ENCODE measurements around the gene ZNF407. TPM values are rescaled to one million over a fixed set of nuclear protein-coding genes. Genes with fewer than 3 reads are reported as not detected.

The ZNF407 gene
- total RNA-seq, 1 experiment from 2014 or later, result 5.3 TPM

GRCh38 chr18:74791501-74792194, 194.0 kb downstream of the ZNF407 start:
- no peak for DNase-seq (ENCODE audit: low read depth)

- no peak for DNase-seq (ENCODE audit: low read depth)
Measured at GRCh38 chr18:74793746-74794145, 196.1 kb downstream of the ZNF407 start.

- peak; percentile 18 for DNase-seq (ENCODE audit: low read depth)
Measured at GRCh38 chr18:74795751-74796150, 198.1 kb downstream of the ZNF407 start.

- DNase-seq (ENCODE audit: low read depth), result no peak
Measured at GRCh38 chr18:74796211-74796610, 198.5 kb downstream of the ZNF407 start.

GRCh38 chr18:74796841-74797576, 199.3 kb downstream of the ZNF407 start:
- peak; percentile 72 for DNase-seq (ENCODE audit: low read depth)

- no peak for DNase-seq (ENCODE audit: low read depth)
Measured at GRCh38 chr18:74797577-74798151, 200.0 kb downstream of the ZNF407 start.

GRCh38 chr18:74799542-74799941, 201.9 kb downstream of the ZNF407 start:
- no peak for DNase-seq (ENCODE audit: low read depth)

GRCh38 chr18:74800098-74800497, 202.4 kb downstream of the ZNF407 start:
- DNase-seq (ENCODE audit: low read depth), result no peak

- DNase-seq (ENCODE audit: low read depth), result no peak
Measured at GRCh38 chr18:74803117-74803516, 205.4 kb downstream of the ZNF407 start.

- DNase-seq (ENCODE audit: low read depth), result no peak
Measured at GRCh38 chr18:74803769-74804168, 206.1 kb downstream of the ZNF407 start.

- no peak for DNase-seq (ENCODE audit: low read depth)
Measured at GRCh38 chr18:74804677-74805076, 207.0 kb downstream of the ZNF407 start.

- no peak for DNase-seq (ENCODE audit: low read depth)
Measured at GRCh38 chr18:74806073-74806472, 208.4 kb downstream of the ZNF407 start.

- peak; percentile 72 for DNase-seq (ENCODE audit: low read depth)
Measured at GRCh38 chr18:74806700-74807416, 209.2 kb downstream of the ZNF407 start.

- no peak for DNase-seq (ENCODE audit: low read depth)
Measured at GRCh38 chr18:74817576-74817975, 219.9 kb downstream of the ZNF407 start.

GRCh38 chr18:74818516-74819175, 221.0 kb downstream of the ZNF407 start:
- DNase-seq (ENCODE audit: low read depth), result no peak

- DNase-seq (ENCODE audit: low read depth), result peak; percentile 11
Measured at GRCh38 chr18:74819433-74820059, 221.9 kb downstream of the ZNF407 start.

- DNase-seq (ENCODE audit: low read depth), result no peak
Measured at GRCh38 chr18:74820160-74820780, 222.6 kb downstream of the ZNF407 start.

GRCh38 chr18:74825460-74825859, 227.8 kb downstream of the ZNF407 start:
- no peak for DNase-seq (ENCODE audit: low read depth)

GRCh38 chr18:74826572-74826971, 228.9 kb downstream of the ZNF407 start:
- no peak for DNase-seq (ENCODE audit: low read depth)

GRCh38 chr18:74828200-74828599, 230.5 kb downstream of the ZNF407 start:
- DNase-seq (ENCODE audit: low read depth), result no peak
